Neural progenitor cell (in vitro differentiated cells): Measurements from ENCODE around the gene MEIS1.

Experiments
- EZH2 ChIP-seq: fragments of 200-600 bp; sonication (generic); IDR thresholded peaks from 2 replicates; pipeline ENCODE4 v1.6.1; 2017; ENCODE audit warnings: antibody characterized with exemption, mild to moderate bottlenecking, moderate library complexity
- EZH2phosphoT487 ChIP-seq: fragments of 200-600 bp; sonication (generic); IDR thresholded peaks from 2 replicates; pipeline ENCODE4 v1.6.1; 2017; ENCODE audit warnings: antibody characterized with exemption
- TF ChIP-seq, protein P1 (sequence below): fragments of 200-600 bp; sonication (generic); IDR thresholded peaks from 2 replicates; pipeline ENCODE4 v1.5.1; 2017; ENCODE audit warnings: antibody characterized with exemption, mild to moderate bottlenecking

DNA sequence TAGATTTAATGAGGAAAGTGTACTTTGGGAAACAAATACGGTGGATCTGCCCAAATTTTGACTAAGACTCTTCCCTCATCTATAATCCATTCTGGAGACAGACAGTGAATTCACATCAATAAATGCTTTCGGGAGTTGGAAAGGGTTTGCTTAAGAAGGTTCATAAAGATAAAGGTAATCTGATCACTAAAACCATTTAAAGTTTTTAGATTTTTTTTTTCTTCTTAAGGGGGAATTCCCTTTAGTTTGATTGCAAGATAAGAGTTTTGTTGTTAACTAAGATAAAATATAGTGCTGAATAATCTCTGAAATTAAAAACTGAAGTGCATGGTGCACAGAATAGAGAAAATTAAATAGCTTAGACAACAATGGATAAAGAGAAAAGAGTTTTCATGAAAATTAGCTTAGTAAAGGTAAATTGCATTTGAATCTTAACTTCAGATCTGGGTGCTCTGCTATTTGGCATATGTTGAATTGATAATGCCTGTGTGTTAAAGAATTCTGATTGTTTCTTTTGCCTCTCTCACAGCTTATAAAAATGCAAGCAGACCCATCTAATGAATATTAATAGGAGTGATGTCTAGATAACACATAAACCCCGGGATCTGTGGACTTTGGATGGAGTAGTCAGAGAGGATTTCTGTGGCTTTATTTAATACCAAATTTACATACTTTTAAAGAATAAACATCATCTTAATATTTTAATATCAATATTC, 100.8 kb downstream of the MEIS1 start:
- TF ChIP-seq, protein P1, sequence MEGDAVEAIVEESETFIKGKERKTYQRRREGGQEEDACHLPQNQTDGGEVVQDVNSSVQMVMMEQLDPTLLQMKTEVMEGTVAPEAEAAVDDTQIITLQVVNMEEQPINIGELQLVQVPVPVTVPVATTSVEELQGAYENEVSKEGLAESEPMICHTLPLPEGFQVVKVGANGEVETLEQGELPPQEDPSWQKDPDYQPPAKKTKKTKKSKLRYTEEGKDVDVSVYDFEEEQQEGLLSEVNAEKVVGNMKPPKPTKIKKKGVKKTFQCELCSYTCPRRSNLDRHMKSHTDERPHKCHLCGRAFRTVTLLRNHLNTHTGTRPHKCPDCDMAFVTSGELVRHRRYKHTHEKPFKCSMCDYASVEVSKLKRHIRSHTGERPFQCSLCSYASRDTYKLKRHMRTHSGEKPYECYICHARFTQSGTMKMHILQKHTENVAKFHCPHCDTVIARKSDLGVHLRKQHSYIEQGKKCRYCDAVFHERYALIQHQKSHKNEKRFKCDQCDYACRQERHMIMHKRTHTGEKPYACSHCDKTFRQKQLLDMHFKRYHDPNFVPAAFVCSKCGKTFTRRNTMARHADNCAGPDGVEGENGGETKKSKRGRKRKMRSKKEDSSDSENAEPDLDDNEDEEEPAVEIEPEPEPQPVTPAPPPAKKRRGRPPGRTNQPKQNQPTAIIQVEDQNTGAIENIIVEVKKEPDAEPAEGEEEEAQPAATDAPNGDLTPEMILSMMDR = no peak
- TF ChIP-seq EZH2phosphoT487 (no peak), EZH2 (no peak)
